CD14-positive monocyte (primary cell): ENCODE results near the gene NTRK1. TPM values are rescaled to one million over a fixed set of nuclear protein-coding genes. Genes with fewer than 3 reads are reported as not detected.

ENCODE experiments used
- DNase-seq, 3 donors: peaks; one replicate each; pipeline ENCODE4 v3.0.0-alpha.2; 2011 to 2022
- H2AFZ ChIP-seq: 2 replicates; pipeline ENCODE4 v1.6.0; 2012; ENCODE audit warnings: mild to moderate bottlenecking, low read depth, low read length, inconsistent platforms; ENCODE audit not compliant: insufficient read depth, poor library complexity, severe bottlenecking
- H3K27ac ChIP-seq, 2 donors: 1 replicate in 1 of 2; 2 replicates in 1 of 2; pipeline ENCODE4 v1.5.1; 2012 to 2013; ENCODE audit warnings: low read length in 2 of 2, control low read depth in 1 of 2, inconsistent platforms in 1 of 2, low read depth in 1 of 2, mild to moderate bottlenecking in 1 of 2
- H3K27me3 ChIP-seq, 2 donors: one replicate each; pipeline versions ENCODE4 v1.6.0 to v1.6.1; 2011 to 2013; ENCODE audit warnings: low read length in 2 of 2; ENCODE audit not compliant: control insufficient read depth in 2 of 2, insufficient read depth in 2 of 2
- H3K36me3 ChIP-seq, 2 donors: replicated peaks in 1 of 2; 1 replicate in 1 of 2; 2 replicates in 1 of 2; pipeline versions ENCODE4 v1.5.1 to v1.6.1; 2012 to 2013; ENCODE audit warnings: low read length in 2 of 2, control low read depth in 1 of 2, inconsistent platforms in 1 of 2, mild to moderate bottlenecking in 1 of 2; ENCODE audit not compliant: insufficient read depth in 2 of 2, control insufficient read depth in 1 of 2
- H3K4me1 ChIP-seq, 2 donors: 1 replicate in 1 of 2; 2 replicates in 1 of 2; pipeline versions ENCODE4 v1.5.1 to v1.6.1; 2012 to 2013; ENCODE audit warnings: low read length in 2 of 2, control low read depth in 1 of 2, inconsistent platforms in 1 of 2, mild to moderate bottlenecking in 1 of 2, moderate library complexity in 1 of 2; ENCODE audit not compliant: insufficient read depth in 2 of 2, control insufficient read depth in 1 of 2
- H3K4me2 ChIP-seq: replicated peaks from 2 replicates; pipeline ENCODE3; 2012; ENCODE audit warnings: low read length, moderate library complexity, mild to moderate bottlenecking; ENCODE audit not compliant: poor library complexity, severe bottlenecking; ENCODE audit errors: extremely low read depth
- H3K4me3 ChIP-seq, 3 experiments: fragments of 200-600 bp in 1 of 3; sonication (generic) in 1 of 3; replicated peaks in 1 of 3; 1 replicate in 2 of 3; 2 replicates in 1 of 3; pipeline ENCODE4 v1.5.1; 2011 to 2013; ENCODE audit warnings: low read length in 3 of 3, mild to moderate bottlenecking in 3 of 3, control low read depth in 2 of 3, low read depth in 2 of 3, inconsistent platforms in 1 of 3, moderate library complexity in 1 of 3
- H3K79me2 ChIP-seq: 2 replicates; pipeline ENCODE4 v1.6.0; 2012; ENCODE audit warnings: mild to moderate bottlenecking, control low read depth, inconsistent platforms, low read length, moderate library complexity; ENCODE audit not compliant: insufficient read depth
- H3K9ac ChIP-seq: 2 replicates; pipeline ENCODE4 v1.6.0; 2017; ENCODE audit warnings: low read length, mild to moderate bottlenecking; ENCODE audit not compliant: insufficient read depth, poor library complexity, severe bottlenecking
- H3K9me3 ChIP-seq, 2 donors: replicated peaks in 1 of 2; 1 replicate in 1 of 2; 2 replicates in 1 of 2; pipeline versions ENCODE4 v1.5.1 to v1.6.1; 2012 to 2013; ENCODE audit warnings: low read length in 2 of 2, control low read depth in 1 of 2; ENCODE audit not compliant: control insufficient read depth in 1 of 2, insufficient read depth in 1 of 2
- H4K20me1 ChIP-seq: 2 replicates; pipeline ENCODE4 v1.6.0; 2012; ENCODE audit warnings: mild to moderate bottlenecking, low read length, control low read depth, moderate library complexity; ENCODE audit not compliant: insufficient read depth
- H3K27ac Mint-ChIP-seq, 7 donors: one replicate each; pipeline ENCODE4 v1.8.0; 2020; ENCODE audit warnings: mild to moderate bottlenecking in 7 of 7, mixed read lengths in 7 of 7, moderate library complexity in 6 of 7, inconsistent platforms in 2 of 7
- H3K27me3 Mint-ChIP-seq, 3 donors: one replicate each; pipeline ENCODE4 v1.8.0; 2021 to 2022; ENCODE audit warnings: low read depth in 3 of 3, mild to moderate bottlenecking in 3 of 3, mixed read lengths in 3 of 3, moderate library complexity in 3 of 3, inconsistent platforms in 1 of 3
- H3K36me3 Mint-ChIP-seq, 2 donors: one replicate each; pipeline ENCODE4 v1.8.0; 2020; ENCODE audit warnings: mixed read lengths in 2 of 2, inconsistent platforms in 1 of 2, mild to moderate bottlenecking in 1 of 2
- H3K4me1 Mint-ChIP-seq: one replicate; pipeline ENCODE4 v1.8.0; 2020; ENCODE audit warnings: mild to moderate bottlenecking, mixed read lengths
- H3K4me3 Mint-ChIP-seq, 2 donors: one replicate each; pipeline ENCODE4 v1.8.0; 2020; ENCODE audit warnings: mild to moderate bottlenecking in 2 of 2, mixed read lengths in 2 of 2, moderate library complexity in 1 of 2
- H3K9me3 Mint-ChIP-seq, 7 donors: one replicate each; pipeline ENCODE4 v1.8.0; 2020 to 2022; ENCODE audit warnings: mixed read lengths in 7 of 7, mild to moderate bottlenecking in 6 of 7, moderate library complexity in 6 of 7, inconsistent platforms in 2 of 7
- CTCF ChIP-seq: fragments of 200-600 bp; IDR thresholded peaks from one replicate; pipeline ENCODE4 v1.8.0; 2022; ENCODE audit warnings: antibody characterized with exemption, mild to moderate bottlenecking
- WGBS: methylation state at CpG from one replicate; pipeline ENCODE4 v1.1.5; 2013; ENCODE audit warnings: missing lambda C conversion rate; ENCODE audit not compliant: insufficient coverage; 5-methylcytosine and 5-hydroxymethylcytosine counted together
- intact Hi-C, 2 donors: fragments of 100-400 bp; cut with micrococcal nuclease; formaldehyde crosslinking; loops; one replicate each; pipeline versions ENCODE4 v1.15.0 to v1.15.1; 2023
- polyA plus RNA-seq, 3 donors: library from polyadenylated mRNA; depleted of rRNA in 1 of 3; unstranded in 2 of 3; stranded (reverse) in 1 of 3; fragments of 300-500 nt in 2 of 3; fragments of >200 nt in 1 of 3; fragmentation: Illumina TruSeq in 2 of 3; gene quantifications; 1 replicate in 2 of 3; 2 replicates in 1 of 3; pipeline ENCODE4 v1.2.3, GENCODE V29; 2012 to 2021

NTRK1 gene
- polyA plus RNA-seq, 3 donors, result 0.03 TPM; not detected in 2

- H3K4me1 Mint-ChIP-seq, result no peaks in the 10 kb centered on the region
- H3K9me3 Mint-ChIP-seq, result no peaks in the 10 kb centered on the region
- Histone ChIP-seq H4K20me1 (no peaks in the 10 kb centered on the region), H3K27me3 (peaks cover 0 to 6% of the 10 kb centered on the region in 2 donors), H3K9me3 (no peaks in the 10 kb centered on the region), H3K4me1 (no peaks in the 10 kb centered on the region), H3K4me2 (no peak overlapping the region), H3K79me2 (no peaks in the 10 kb centered on the region), H2AFZ (no peak overlapping the region), H3K9ac (no peak overlapping the region), H3K27ac (no peak overlapping the region), H3K4me3 (no peak overlapping the region), H3K36me3 (no peaks in the 10 kb centered on the region)
- H3K27ac Mint-ChIP-seq, result no peak overlapping the region
- 71% methylated on average over 2 of the region's 3 CpGs for WGBS
- intact Hi-C loops, result loop anchor here in 1 of 2 donors (10.0 kb wide), 1 partner anchor 188 kb away; no protein-coding TSS in a partner anchor
- H3K27me3 Mint-ChIP-seq, result peaks cover 24 to 47% (median 26%) of the 10 kb centered on the region in 3 donors
- no peak for DNase-seq
- no peaks in the 10 kb centered on the region for H3K36me3 Mint-ChIP-seq
- no peak overlapping the region for H3K4me3 Mint-ChIP-seq
- no peak for TF ChIP-seq CTCF
These were observed 21.9 kb downstream of the NTRK1 start for GRCh38 chr1:156882543-156882942.

GRCh38 chr1:156883919-156884318, 23.3 kb downstream of the NTRK1 start:
- Histone ChIP-seq H3K27ac (no peak overlapping the region), H3K4me2 (no peak overlapping the region), H3K4me1 (no peaks in the 10 kb centered on the region), H3K9ac (no peak overlapping the region), H2AFZ (no peak overlapping the region), H3K36me3 (no peaks in the 10 kb centered on the region), H4K20me1 (no peaks in the 10 kb centered on the region), H3K9me3 (no peaks in the 10 kb centered on the region), H3K4me3 (no peak overlapping the region), H3K79me2 (no peaks in the 10 kb centered on the region), H3K27me3 (peaks cover 0 to 6% of the 10 kb centered on the region in 2 donors)
- H3K9me3 Mint-ChIP-seq, result no peaks in the 10 kb centered on the region
- 84% methylated on average over 4 of the region's 7 CpGs for WGBS
- H3K4me3 Mint-ChIP-seq, result no peak overlapping the region
- no peaks in the 10 kb centered on the region for H3K4me1 Mint-ChIP-seq
- DNase-seq, result no peak
- H3K36me3 Mint-ChIP-seq, result no peaks in the 10 kb centered on the region
- H3K27me3 Mint-ChIP-seq, result peaks cover 21 to 45% (median 28%) of the 10 kb centered on the region in 3 donors
- no peak overlapping the region for H3K27ac Mint-ChIP-seq
- intact Hi-C loops, result loop anchor here in 1 of 2 donors (10.0 kb wide), 1 partner anchor 189 kb away; no protein-coding TSS in a partner anchor
- no peak for TF ChIP-seq CTCF
